Head of caudate nucleus (tissue), 42 donors: Measurements from ENCODE around the gene CHCHD1.

Source experiments
- DNase-seq, 42 donors: peaks; one replicate each; pipeline versions ENCODE4 v3.0.0 to v3.0.0-alpha.2; 2020 to 2021; ENCODE audit warnings: mixed read lengths in 7 of 42
- intact Hi-C: fragments of 100-400 bp; cut with DNase I; formaldehyde crosslinking; loops from one replicate; pipeline ENCODE4 v1.15.0; 2022

Gene CHCHD1

DNA sequence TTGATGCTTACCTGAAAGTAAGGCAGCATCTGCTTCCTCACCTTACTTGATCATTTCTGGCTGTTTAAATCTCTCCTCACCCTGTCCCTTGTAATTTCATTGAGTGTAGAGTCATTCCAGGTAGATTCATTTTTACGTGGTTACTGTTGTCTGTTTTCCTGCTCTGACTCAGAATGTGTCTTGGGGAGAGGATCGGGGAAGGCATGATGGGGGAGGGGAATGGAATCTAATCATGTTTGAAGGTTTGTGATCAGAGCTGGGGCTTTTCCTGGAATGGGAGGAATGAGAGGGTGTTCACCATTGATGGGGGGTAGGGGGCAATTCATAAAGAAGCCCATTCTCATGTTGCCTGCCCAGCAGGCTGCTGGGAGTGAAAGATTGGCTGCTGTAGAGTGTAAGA lies 18.9 kb upstream of the CHCHD1 start:
- no peak for DNase-seq
- intact Hi-C loops, result no loop called here

DNA sequence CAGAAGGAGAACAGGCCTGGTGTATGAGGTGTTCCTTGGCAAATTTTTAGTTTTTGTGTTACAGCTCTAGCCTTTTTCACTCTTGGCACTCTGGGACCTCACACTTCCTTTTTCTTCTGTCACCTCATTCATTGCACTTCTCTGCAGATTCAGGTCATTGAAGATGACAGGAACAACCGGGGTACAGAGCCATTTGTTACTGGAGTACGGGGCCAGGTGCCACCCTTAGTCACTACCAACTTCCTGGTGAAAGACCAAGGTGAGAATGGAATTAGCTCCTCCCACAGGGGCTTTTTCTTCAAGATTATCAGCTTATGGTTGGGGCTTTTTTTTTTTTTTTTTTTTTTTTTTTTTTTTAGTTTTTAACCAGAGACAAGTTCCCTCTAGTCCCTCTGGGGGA lies 18.5 kb upstream of the CHCHD1 start:
- intact Hi-C loops, result no loop called here
- DNase-seq, result no peak

DNA sequence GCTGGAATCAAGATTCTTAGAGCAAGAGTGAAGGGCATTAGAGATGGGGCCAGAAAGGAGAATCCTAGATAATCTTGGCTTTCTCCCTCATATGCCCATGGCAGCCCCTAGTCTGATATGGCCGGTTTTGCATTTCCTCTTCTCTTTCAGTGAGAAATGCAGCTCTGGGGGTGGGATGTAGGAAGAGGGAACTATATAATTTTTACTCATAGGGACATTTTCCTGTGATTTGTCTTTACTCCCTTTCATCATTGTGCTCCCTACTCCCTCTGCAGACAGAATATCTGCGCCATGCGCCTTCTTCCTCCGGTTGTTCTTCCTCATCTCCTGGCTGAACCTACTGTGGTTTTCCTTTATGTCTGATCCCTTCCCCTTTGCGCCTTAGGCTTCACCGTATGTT lies 16.8 kb upstream of the CHCHD1 start:
- intact Hi-C loops, result no loop called here
- DNase-seq, result no peak

DNA sequence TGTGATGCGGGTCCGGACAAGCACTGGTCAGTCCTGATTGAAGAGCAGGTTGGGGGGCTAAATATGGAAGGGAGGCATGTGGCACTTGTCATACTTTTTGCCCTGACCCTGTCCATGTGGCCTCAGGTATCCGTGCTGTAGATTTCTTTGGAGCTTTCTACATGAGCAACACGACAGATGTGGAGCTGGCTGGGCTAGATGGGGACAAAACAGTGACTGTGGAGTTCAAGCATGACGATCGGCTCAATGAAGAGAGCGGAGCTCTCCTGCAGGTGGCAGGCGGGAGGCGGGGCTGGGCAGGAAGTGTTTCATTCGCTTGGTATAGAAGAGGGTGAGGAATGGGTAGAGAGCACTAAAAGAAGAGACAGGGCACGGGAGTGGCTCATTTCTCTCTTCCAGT lies 13.0 kb upstream of the CHCHD1 start:
- DNase-seq, result peak in 2 of 42 donors; percentile 16 to 32
- intact Hi-C loops, result no loop called here

DNA sequence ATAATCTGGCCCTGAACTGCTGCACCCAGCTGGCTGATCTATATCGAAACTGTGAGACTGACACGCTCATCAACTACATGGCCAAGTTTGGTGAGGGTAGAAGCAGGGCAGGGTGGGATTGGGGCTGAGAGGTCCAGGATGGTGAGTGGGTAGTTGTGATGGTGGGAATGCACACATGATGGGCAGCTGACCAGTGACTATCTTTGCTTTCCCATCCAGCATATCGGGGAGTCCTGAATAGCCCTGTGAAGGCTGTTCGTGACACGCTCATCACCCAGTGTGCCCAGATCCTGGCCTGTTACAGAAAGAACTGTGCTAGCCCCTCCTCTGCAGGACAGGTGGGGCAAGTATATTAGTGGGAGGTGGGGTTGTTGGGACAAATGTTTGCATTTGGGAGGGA lies 12.5 kb upstream of the CHCHD1 start:
- DNase-seq, result no peak
- intact Hi-C loops, result no loop called here

DNA sequence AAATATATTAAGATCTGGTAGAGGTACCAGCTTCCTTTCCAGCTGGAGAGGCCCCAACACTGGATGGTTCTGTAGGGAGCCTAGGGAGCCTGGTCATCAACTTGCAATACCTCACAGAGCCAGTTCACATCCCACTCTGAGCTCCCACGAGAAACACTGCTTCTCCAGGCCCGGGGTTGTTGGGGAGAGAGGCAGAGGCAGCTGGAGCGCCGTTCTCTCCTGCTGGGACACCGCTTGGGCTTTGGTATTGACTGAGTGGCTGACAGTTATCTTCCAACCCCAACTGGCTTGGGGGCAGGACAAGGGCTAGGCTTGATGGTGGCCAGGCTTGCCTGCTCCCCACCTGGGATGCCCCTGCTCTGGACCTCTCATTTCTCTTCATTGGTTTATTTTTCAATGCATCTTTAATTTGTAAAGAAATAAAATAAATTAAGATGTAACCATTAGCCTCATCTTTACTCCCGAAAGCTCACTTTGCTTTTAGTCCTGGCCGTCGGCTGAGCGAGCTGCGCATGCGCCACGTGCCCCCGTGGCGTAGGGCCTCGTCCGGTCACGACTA lies 10.0 kb upstream of the CHCHD1 start:
- peak in 41 of 42 donors; percentile 4 to 95 (median 89) for DNase-seq
- intact Hi-C loops, result no loop called here

GRCh38 chr10:73772281-73773151 lies 9.3 kb upstream of the CHCHD1 start:
- intact Hi-C loops, result no loop called here
- peak; percentile 38 to 90 (median 81) for DNase-seq

DNA sequence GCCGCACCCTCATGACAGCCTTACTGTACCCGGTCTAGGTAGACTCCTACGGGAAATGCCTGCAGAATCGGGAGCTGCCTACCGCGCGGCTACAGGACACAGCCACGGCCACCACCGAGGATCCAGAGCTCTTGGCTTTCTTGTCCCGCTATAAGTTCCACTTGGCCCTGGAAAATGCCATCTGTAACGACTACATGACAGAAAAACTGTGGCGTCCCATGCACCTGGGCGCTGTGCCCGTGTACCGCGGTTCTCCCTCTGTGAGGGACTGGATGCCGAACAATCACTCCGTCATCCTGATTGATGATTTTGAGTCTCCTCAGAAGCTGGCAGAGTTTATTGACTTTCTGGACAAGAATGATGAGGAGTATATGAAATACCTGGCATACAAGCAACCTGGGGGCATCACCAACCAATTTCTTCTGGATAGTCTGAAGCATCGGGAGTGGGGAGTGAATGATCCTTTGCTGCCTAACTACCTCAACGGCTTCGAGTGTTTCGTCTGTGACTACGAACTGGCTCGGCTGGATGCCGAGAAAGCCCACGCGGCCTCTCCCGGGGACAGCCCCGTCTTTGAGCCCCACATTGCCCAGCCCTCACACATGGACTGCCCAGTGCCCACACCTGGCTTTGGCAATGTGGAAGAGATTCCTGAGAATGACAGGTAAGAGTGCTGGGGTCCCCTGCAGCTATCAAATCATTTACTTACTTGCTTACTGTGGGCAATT lies 8.5 kb upstream of the CHCHD1 start:
- DNase-seq, result peak in 18 of 42 donors; percentile 11 to 53 (median 26)
- intact Hi-C loops, result no loop called here

DNA sequence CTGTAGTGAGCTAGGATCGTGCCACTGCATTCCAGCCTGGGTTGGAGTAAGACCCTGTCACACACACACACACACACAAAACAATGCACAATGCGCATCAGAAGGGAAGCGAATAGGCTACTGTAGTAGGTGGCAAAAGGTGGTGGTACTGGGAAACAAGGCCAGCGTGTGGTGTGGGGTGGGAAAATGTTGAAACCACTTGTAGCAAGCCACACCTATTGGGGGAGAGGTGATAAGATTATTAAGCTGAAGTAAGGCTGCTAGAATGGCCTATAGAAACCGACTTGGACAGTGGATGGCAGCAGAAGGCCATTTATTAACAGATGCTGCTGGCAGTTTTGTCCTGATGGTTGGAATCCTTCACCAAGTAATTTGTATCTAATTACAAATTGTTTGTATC lies 7.2 kb upstream of the CHCHD1 start:
- intact Hi-C loops, result no loop called here

GRCh38 chr10:73779018-73779417 lies 2.8 kb upstream of the CHCHD1 start:
- no peak for DNase-seq
- intact Hi-C loops, result no loop called here

More for the DNA sequence above, 7.2 kb upstream of the CHCHD1 start:
- DNase-seq, result no peak

DNA sequence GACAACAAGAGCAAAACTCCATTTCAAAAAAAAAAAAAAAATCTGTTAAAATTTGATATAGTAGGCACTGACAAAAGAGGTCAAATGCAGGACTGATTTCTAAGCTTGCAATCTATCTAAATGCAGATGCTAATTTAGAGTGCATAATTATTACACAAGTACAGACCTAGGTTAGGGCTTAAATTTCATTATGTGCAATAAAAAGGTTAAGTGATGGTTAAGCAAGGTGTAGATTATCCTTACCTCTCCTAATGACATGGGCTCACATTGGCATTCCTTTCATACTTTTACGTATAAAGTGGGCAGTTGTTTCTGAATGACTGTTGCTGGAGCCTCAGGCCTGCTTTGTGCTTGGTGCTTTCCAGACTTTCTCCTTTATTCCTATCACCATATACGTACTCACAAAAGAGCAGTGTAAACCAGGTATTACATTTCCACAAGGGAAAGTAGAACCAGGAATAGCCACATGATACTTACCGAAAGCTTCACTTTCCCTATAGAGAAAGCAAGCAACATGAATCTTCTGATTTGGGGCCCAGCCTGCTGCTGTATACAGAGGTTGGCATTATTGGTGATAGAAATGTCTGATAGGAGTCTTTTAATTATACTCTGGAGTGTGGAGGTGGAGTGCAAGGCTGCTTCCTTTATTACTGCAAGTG lies 2.2 kb upstream of the CHCHD1 start:
- intact Hi-C loops, result loop anchor here (5.0 kb wide), 1 partner anchor 37 kb away; the partner anchor contains the start of gene SEC24C
- no peak for DNase-seq

GRCh38 chr10:73780301-73780700 lies 1.5 kb upstream of the CHCHD1 start:
- DNase-seq, result no peak
- intact Hi-C loops, result loop anchor here (5.0 kb wide), 1 partner anchor 38 kb away; the partner anchor contains the start of gene SEC24C

DNA sequence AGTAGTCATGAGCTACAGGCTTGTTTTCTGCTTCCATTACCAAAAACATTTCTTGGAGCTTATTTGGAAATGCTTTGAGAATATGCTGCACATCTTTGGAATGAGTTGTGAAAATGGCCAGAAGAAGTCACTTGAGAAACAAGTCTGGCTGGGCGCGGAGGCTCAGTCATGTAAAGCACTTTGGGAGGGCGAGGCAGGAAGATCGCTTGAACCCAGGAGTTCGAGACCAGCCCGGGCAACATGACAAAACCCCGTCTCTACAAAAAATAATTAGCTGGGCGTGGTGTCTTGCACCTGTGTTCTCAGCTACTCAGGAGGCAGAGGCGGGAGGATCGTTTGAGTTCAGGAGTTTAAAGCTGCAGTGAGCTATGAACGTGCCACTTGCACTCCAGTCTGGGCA lies 882 bp upstream of the CHCHD1 start:
- DNase-seq, result no peak

DNA sequence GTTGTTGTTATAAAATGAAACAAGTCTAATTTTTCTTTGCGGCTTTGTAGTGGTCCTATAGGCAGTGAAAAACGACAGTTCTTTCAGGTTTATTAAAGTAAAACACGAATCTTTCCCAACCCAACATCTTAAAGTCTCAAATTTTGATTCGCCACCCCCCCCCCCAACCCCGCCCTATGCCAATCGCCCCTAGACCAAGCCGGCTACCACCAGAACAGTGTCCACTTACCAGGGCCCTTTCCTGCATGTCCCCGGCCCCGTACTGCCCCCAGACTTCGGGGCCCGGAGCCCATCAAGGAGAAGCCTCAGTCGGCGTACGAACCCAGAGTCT lies 335 bp upstream of the CHCHD1 start:
- DNase-seq, result no peak
- intact Hi-C loops, result loop anchor here (5.0 kb wide), 1 partner anchor 39 kb away; the partner anchor contains the start of gene SEC24C

More for the DNA sequence above, 882 bp upstream of the CHCHD1 start:
- intact Hi-C loops, result loop anchor here (5.0 kb wide), 1 partner anchor 39 kb away; the partner anchor contains the start of gene SEC24C

DNA sequence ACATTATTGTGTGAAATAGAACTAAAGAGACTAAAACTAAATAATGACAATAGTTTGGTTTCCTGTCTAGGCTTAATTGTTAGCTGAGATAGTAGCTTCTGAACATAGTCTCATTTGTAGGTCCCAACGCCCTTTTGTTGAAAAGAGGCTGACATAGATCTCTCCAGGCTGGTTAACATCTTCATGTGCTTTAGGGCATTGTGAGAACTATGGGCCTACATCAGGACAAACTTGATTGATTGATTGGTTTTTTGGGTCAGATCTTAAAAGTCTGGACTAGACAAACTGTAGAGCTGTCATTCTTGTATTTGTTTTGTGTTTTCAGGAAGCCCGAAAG lies 869 bp downstream of the CHCHD1 start:
- intact Hi-C loops, result loop anchor here (5.0 kb wide), 1 partner anchor 40 kb away; the partner anchor contains the start of gene SEC24C
- DNase-seq, result no peak

GRCh38 chr10:73785211-73785720 lies 3.4 kb downstream of the CHCHD1 start, which contains the start of gene ZSWIM8:
TSS of gene ZSWIM8 (plus strand) at chr10:73785606. CDS start at chr10:73785879, 273 bp downstream.
- intact Hi-C loops, result loop anchor here (1.0 kb wide), 1 partner anchor 26 kb away; the partner anchor contains the start of gene NDST2

GRCh38 chr10:73785721-73786511 lies 4.1 kb downstream of the CHCHD1 start:
- DNase-seq, result peak in 31 of 42 donors; percentile 14 to 66 (median 43)
- intact Hi-C loops, result loop anchor here (1.0 kb wide), 1 partner anchor 25 kb away; the partner anchor contains the start of gene NDST2

More at GRCh38 chr10:73785211-73785720, 3.4 kb downstream of the CHCHD1 start, which contains the start of gene ZSWIM8:
- DNase-seq, result peak; percentile 84 to 98 (median 94)

DNA sequence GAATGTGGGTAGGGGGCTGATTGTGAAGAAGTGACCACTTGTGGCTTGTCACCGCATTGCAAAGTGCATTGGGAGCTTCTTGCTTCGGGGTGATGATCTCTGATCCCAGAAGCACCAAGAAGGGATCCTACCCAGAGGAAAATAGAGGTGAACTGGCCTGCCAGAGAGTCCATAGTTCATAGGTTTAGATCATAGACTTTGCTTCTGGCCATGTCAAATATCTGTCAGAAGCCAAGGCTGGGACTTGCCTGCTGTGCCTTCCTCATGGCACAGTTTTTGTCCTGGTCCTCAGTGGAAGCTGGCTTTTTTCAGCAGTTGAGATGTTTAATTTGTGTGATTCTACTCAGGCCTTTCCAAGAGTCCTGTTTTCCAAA lies 4.7 kb downstream of the CHCHD1 start:
- intact Hi-C loops, result no loop called here
- no peak for DNase-seq
